ENCODE measurements around the gene SMARCA4.

The SMARCA4 gene

DNA sequence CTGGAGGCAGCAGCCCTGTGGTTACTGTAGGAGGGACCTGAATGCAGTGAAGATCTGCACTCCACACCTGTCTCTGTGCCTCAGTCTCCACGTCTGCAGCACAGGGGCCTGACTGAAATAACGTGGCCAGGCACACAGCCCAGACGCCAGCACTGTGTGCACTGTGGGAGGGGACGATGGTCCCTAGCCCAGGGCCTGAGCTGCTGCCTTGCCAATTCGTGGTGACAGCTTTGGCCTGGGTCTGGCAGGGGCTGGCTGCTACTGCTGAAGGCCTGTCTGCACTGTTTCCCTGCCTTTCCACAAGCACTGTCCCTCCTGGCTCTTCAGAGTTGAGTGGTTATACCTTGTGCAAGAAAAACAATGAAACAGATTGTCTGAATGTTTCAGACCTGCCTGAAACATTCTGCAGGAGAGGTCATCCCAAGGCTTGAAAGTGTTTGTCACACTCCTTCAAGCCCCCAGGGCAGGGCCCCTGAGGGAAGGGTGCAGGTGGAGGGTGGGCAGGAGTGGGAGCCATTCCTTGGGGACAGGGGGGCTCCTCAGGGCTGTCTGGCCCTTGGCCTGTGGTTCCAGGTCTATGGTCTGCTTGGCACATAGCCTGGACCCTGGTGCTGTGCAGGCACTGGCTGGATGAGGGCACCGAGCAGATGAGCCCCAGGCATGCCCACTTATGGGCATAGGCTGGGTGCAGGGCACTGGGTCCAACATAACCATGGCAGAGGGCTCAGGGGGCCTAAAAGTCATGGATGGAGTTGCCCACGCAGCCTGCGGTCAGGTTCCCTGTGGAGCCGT is 89.7 kb downstream of the SMARCA4 start:
- CTCF ChIA-PET: no interaction called here
- TF ChIP-seq SUZ12 (IDR thresholded peaks at IDR 0.05) (no peak), BHLHE40 (IDR thresholded peaks at IDR 0.05; ENCODE audit: borderline replicate concordance) (no peak)
- TF ChIP-seq, protein P1, sequence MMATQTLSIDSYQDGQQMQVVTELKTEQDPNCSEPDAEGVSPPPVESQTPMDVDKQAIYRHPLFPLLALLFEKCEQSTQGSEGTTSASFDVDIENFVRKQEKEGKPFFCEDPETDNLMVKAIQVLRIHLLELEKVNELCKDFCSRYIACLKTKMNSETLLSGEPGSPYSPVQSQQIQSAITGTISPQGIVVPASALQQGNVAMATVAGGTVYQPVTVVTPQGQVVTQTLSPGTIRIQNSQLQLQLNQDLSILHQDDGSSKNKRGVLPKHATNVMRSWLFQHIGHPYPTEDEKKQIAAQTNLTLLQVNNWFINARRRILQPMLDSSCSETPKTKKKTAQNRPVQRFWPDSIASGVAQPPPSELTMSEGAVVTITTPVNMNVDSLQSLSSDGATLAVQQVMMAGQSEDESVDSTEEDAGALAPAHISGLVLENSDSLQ (IDR thresholded peaks at IDR 0.05): no peak
- POLR2A ChIA-PET: no interaction called here
- no peak for DNase-seq (ENCODE audit: extremely low spot score)

GRCh38 chr19:11053817-11054195 is 93.0 kb downstream of the SMARCA4 start:
- DNase-seq (ENCODE audit: extremely low spot score): no peak
- CTCF ChIA-PET: no interaction called here
- POLR2A ChIA-PET: no interaction called here
- TF ChIP-seq SP1 (IDR thresholded peaks at IDR 0.05) (no peak), LEF1 (IDR thresholded peaks at IDR 0.05; ENCODE audit: borderline replicate concordance) (no peak), CTBP1 (IDR thresholded peaks at IDR 0.05; ENCODE audit: borderline replicate concordance) (no peak), L3MBTL2 (conservative IDR thresholded peaks at IDR 0.05) (no peak), TARDBP (IDR thresholded peaks at IDR 0.05) (no peak), NFRKB (IDR thresholded peaks at IDR 0.05) (no peak), ARNT (IDR thresholded peaks at IDR 0.05) (no peak), BHLHE40 (IDR thresholded peaks at IDR 0.05; ENCODE audit: borderline replicate concordance) (no peak), SUZ12 (IDR thresholded peaks at IDR 0.05) (no peak), FOXM1 (IDR thresholded peaks at IDR 0.05; ENCODE audit: borderline replicate concordance) (no peak), ELF4 (IDR thresholded peaks at IDR 0.05) (no peak), HDGF (IDR thresholded peaks at IDR 0.05; ENCODE audit: borderline replicate concordance) (no peak), FOXA1 (IDR thresholded peaks at IDR 0.05) (no peak), ZNF384 (IDR thresholded peaks at IDR 0.05) (no peak), FOXK2 (IDR thresholded peaks at IDR 0.05) (no peak)
- TF ChIP-seq, protein P1 (IDR thresholded peaks at IDR 0.05): no peak

DNA sequence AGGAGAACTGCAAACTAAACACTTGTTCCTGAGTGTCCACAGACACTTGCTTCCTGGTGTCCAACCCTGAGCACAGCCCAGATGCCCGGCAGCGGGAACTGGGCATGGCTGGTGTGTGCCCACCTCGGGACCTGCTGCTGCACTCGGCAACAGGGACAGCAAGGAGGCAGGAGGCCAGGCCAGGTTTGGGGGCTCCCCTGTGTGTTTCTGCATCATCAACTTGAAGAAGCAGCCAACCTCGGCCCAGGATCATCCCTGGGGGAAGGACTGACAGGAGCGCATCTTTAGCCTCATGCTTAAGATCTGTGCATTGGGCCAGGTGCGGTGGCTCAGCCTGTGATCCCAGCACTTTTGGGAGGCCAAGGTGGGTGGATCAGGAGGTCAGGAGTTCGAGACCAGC is 93.4 kb downstream of the SMARCA4 start:
- no peak for TF ChIP-seq ZNF384 (IDR thresholded peaks at IDR 0.05)
- no peak for TF ChIP-seq BHLHE40 (IDR thresholded peaks at IDR 0.05; ENCODE audit: borderline replicate concordance)
- no peak for TF ChIP-seq NFRKB (IDR thresholded peaks at IDR 0.05)
- no peak for TF ChIP-seq TARDBP (IDR thresholded peaks at IDR 0.05)
- no peak for DNase-seq (ENCODE audit: extremely low spot score)
- CTCF ChIA-PET: no interaction called here
- POLR2A ChIA-PET: no interaction called here

DNA sequence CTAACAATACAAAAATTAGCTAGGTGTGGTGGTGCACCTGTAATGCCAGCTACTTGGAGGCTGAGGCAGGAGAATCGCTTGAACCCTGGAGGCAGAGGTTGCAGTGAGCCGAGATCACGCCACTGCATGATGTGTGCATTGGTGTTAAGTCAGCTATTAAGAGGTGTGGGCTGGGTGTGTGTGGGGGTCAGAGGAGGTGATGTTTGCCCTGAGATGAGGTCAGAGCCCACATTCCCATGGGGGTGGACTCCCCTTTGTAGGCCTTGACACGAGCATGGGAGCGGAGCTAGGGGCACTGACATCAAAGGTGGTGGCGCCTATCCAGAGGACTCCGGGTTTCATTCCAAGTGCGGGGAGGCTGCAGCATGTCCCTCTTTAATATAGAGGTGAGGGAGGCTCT is 93.8 kb downstream of the SMARCA4 start:
- POLR2A ChIA-PET: no interaction called here
- CTCF ChIA-PET: no interaction called here
- DNase-seq (ENCODE audit: extremely low spot score): no peak
- no peak for TF ChIP-seq ELF4 (IDR thresholded peaks at IDR 0.05)
- no peak for TF ChIP-seq LEF1 (IDR thresholded peaks at IDR 0.05; ENCODE audit: borderline replicate concordance)
- no peak for TF ChIP-seq SP1 (IDR thresholded peaks at IDR 0.05)
- TF ChIP-seq FOXM1 (IDR thresholded peaks at IDR 0.05; ENCODE audit: borderline replicate concordance): no peak
- TF ChIP-seq TARDBP (IDR thresholded peaks at IDR 0.05): no peak
- TF ChIP-seq L3MBTL2 (conservative IDR thresholded peaks at IDR 0.05): no peak

- POLR2A ChIA-PET: no interaction called here
Measured at GRCh38 chr19:11058246-11059030, 97.6 kb downstream of the SMARCA4 start.

More at GRCh38 chr19:11058246-11059030, 97.6 kb downstream of the SMARCA4 start:
- TF ChIP-seq FOXM1 (IDR thresholded peaks at IDR 0.05; ENCODE audit: borderline replicate concordance) (no peak), BHLHE40 (IDR thresholded peaks at IDR 0.05; ENCODE audit: borderline replicate concordance) (no peak), FOXA1 (IDR thresholded peaks at IDR 0.05) (no peak), FOXK2 (IDR thresholded peaks at IDR 0.05) (no peak), CTBP1 (IDR thresholded peaks at IDR 0.05; ENCODE audit: borderline replicate concordance) (no peak), SP1 (IDR thresholded peaks at IDR 0.05) (no peak), TARDBP (IDR thresholded peaks at IDR 0.05) (no peak), SUZ12 (IDR thresholded peaks at IDR 0.05) (no peak), ZNF384 (IDR thresholded peaks at IDR 0.05) (no peak), ELF4 (IDR thresholded peaks at IDR 0.05) (no peak), HDGF (IDR thresholded peaks at IDR 0.05; ENCODE audit: borderline replicate concordance) (no peak), NFRKB (IDR thresholded peaks at IDR 0.05) (no peak), L3MBTL2 (conservative IDR thresholded peaks at IDR 0.05) (no peak), LEF1 (IDR thresholded peaks at IDR 0.05; ENCODE audit: borderline replicate concordance) (no peak), ARNT (IDR thresholded peaks at IDR 0.05) (no peak)
- TF ChIP-seq, protein P1 (IDR thresholded peaks at IDR 0.05): no peak
- CTCF ChIA-PET: no interaction called here
- DNase-seq (ENCODE audit: extremely low spot score): no peak
